GM12864 (cell line): Measurements from ENCODE around the gene MAPRE2.

ENCODE experiments used
- DNase-seq: peaks from one replicate; pipeline ENCODE4 v3.0.0-alpha.2; 2011; ENCODE audit warnings: low read depth
- H3K4me3 ChIP-seq: 2 replicates; pipeline ENCODE4 v1.5.1; 2011; ENCODE audit warnings: mild to moderate bottlenecking, low read depth, low read length, control low read depth
- CTCF ChIP-seq: IDR thresholded peaks from 2 replicates; pipeline ENCODE4 v1.5.1; 2011; ENCODE audit warnings: low read depth, mild to moderate bottlenecking, moderate library complexity, low read length, control low read depth, inconsistent platforms; ENCODE audit errors: missing control alignments

The MAPRE2 gene

GRCh38 chr18:35076135-35076924 is 35.1 kb downstream of the MAPRE2 start:
- no peak for TF ChIP-seq CTCF
- no peak for DNase-seq
- H3K4me3 ChIP-seq = no peak overlapping the region

- no peak for TF ChIP-seq CTCF
- no peak for DNase-seq
- no peak overlapping the region for H3K4me3 ChIP-seq
Observed at GRCh38 chr18:35077937-35078336, 36.7 kb downstream of the MAPRE2 start.

GRCh38 chr18:35080058-35080457 is 38.8 kb downstream of the MAPRE2 start:
- DNase-seq = no peak
- no peak overlapping the region for H3K4me3 ChIP-seq
- no peak for TF ChIP-seq CTCF

- no peak overlapping the region for H3K4me3 ChIP-seq
- no peak for TF ChIP-seq CTCF
- DNase-seq = no peak
Observed at GRCh38 chr18:35083174-35083712, 42.0 kb downstream of the MAPRE2 start.

GRCh38 chr18:35084494-35085449 is 43.6 kb downstream of the MAPRE2 start:
- no peak overlapping the region for H3K4me3 ChIP-seq
- TF ChIP-seq CTCF = no peak
- DNase-seq = no peak

- H3K4me3 ChIP-seq = no peak overlapping the region
Observed at GRCh38 chr18:35085450-35086380, 44.5 kb downstream of the MAPRE2 start.

More at GRCh38 chr18:35085450-35086380, 44.5 kb downstream of the MAPRE2 start:
- TF ChIP-seq CTCF = no peak
- DNase-seq = no peak
